ENCODE measurements around the gene RGS10.

DNA sequence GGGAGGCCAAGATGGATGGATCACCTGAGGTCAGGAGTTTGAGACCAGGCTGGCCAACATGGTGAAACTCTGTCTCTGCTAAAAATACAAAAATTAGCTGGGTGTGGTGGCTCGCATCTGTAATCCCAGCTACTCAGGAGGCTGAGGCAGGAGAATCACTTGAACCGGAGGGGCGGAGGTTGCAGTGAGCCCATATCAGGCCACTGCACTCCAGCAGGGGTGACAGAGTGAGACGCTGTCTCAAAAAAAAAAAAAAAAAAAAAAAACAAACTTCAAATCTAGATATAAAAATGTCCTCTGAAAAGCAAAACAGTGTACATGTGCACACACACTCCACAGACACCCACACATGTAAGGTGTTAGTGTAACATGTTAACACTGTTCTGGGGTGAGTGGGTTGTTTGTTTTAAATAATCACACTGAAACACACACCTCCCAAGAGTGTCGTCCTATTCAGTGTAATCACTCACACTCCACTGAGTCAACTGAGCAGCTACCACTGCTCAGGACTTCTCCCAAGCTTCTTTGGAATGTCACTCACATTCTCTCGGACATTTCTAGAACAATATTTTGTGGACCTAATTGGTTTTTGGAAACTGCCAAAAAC is 12.8 kb upstream of the RGS10 start:
- TF ChIP-seq EP300 (IDR thresholded peaks at IDR 0.05), result no peak
- TF ChIP-seq POLR2A (IDR thresholded peaks at IDR 0.05; ENCODE audit: low read depth), result no peak
- TF ChIP-seq, protein P1, sequence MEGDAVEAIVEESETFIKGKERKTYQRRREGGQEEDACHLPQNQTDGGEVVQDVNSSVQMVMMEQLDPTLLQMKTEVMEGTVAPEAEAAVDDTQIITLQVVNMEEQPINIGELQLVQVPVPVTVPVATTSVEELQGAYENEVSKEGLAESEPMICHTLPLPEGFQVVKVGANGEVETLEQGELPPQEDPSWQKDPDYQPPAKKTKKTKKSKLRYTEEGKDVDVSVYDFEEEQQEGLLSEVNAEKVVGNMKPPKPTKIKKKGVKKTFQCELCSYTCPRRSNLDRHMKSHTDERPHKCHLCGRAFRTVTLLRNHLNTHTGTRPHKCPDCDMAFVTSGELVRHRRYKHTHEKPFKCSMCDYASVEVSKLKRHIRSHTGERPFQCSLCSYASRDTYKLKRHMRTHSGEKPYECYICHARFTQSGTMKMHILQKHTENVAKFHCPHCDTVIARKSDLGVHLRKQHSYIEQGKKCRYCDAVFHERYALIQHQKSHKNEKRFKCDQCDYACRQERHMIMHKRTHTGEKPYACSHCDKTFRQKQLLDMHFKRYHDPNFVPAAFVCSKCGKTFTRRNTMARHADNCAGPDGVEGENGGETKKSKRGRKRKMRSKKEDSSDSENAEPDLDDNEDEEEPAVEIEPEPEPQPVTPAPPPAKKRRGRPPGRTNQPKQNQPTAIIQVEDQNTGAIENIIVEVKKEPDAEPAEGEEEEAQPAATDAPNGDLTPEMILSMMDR (IDR thresholded peaks at IDR 0.05), result no peak
- TF ChIP-seq POLR2AphosphoS5 (IDR thresholded peaks at IDR 0.05), result no peak

Data from esophagus muscularis mucosa (tissue), 4 donors.